HG03066 (cell line): ENCODE data around the gene SHB.

Experiments
- ATAC-seq: cut with Tn5 transposase; IDR thresholded peaks from one replicate; pipeline ENCODE4 v1.9.1; 2021; ENCODE audit warnings: low read depth; ENCODE audit not compliant: unreplicated experiment

Gene SHB

GRCh38 chr9:38026021-38026809, 42.8 kb downstream of the SHB start:
- ATAC-seq = no peak

- ATAC-seq = no peak
These were observed 43.9 kb downstream of the SHB start for GRCh38 chr9:38025166-38025565.

- ATAC-seq = no peak
These were observed 44.9 kb downstream of the SHB start for GRCh38 chr9:38024036-38024681.

DNA sequence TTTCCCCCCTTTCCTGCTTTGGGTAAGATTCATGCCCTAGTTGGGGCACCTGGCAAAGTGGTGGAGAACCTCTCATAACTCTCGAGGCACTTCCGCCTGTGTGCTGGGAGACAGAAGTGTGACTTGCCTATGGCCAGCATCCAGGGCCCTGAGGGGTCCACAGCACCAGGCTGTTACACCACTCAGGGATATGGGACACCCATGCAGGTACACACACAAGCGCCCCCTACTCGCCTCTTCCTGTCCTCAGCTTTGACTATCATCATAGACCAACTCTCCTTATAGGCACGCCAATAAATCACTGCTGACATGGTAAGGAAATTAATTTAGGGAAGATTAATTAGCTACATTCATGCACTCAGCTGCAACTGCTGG, 45.4 kb downstream of the SHB start:
- ATAC-seq = no peak

DNA sequence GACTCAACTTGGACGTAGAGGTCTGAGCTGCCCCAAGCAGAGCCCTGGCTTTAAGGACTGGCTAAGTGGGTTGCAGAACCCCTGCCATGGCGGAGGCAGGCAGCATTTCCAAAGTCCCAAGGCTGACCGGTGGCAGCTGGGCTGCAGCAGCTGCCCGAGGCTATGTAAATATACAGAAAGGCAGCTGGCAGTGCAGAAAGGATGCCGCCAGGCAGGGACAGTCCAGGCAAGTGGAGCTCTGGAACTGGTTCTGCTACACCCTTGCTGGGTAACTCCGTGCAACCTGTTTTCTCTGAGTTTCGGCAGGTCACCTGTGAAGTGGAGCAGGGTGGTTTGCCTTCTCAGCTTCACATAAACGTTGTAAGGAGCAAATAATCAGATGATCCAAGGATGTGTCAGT, 46.0 kb downstream of the SHB start:
- ATAC-seq = no peak

DNA sequence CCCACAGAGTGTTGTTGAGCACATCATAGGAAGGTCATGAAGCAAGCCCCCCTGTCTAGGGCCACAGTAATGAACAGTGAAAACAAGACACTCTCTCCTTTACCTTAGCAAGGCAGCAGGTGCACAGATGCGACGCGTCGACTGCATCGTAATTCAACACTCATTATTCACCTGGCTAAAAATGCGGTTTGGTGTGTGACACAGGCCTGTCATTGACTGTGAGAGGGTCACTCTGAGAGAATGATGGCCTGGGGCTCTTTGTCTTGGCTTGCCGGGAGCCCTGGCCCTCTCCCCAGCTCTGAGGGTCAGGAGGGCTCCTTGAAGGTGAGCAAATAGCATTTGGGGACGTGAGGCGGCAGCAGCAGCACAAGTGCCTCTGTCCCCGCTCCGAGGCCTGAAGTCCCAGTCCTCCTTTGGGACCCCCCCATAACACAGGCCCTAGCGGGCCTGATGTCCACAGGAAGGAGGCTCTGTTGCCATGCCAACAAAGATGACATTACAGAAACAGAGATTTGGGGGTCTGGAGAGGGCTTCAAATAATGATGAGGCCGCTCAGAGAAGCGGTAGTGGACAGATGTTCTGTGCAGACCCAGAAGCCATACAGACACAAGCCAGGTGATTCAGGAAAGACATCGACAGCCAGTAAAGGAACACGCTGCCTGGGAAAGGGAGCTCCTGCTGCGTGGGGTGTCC, 46.7 kb downstream of the SHB start:
- no peak for ATAC-seq

- ATAC-seq = no peak
These were observed 48.6 kb downstream of the SHB start for GRCh38 chr9:38020151-38021076.

DNA sequence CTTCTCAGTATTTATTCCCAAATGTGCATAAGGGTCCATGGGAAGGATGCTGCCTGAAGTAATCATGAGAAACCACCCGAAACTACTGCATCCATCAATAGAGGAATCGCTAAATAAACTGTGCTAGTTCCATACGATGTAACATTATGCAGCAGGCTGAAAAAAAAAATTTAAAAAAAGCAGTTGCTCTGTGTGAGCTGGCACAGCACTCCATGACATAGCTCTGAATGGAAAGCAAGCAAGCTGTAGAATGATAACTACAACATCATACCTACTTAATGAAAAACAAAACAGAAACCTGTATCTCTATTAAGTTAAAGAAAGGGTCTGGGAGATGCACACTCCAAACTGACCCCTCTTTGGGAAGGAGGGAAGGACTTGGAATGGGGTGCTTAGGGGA, 49.3 kb downstream of the SHB start:
- ATAC-seq = no peak

DNA sequence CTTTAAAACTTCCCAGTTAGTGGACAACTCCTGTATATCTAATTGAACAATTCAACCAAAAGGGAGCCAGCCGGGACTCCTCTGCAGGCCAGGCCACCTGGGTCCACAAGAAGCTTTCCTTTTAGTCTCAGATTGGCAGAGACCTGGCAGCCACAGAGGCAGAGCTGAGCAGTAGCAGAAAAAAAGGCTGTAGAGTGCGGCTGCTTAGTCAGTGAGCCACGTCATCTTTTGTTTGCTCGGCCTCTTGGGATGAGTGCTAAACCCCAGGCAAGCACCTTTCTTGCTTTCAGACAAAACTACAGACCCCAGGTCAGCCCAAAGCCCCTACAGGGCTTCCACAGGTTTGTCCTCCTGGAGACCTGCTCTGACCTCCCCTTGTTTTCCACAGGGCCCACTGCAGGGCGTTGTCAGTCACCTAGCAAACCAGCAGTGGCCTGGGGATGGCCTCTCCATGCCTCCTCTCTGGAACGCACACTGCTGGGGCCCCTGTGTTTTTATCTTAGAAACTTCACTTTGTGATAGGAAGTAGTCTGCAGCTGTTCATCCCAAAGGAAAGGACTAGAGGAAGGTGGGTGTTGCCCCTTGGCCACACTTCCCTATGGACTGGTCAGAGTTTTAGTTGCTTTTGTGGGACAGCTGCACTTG, 49.9 kb downstream of the SHB start:
- no peak for ATAC-seq

- no peak for ATAC-seq
These were observed 50.6 kb downstream of the SHB start for GRCh38 chr9:38018241-38018957.

DNA sequence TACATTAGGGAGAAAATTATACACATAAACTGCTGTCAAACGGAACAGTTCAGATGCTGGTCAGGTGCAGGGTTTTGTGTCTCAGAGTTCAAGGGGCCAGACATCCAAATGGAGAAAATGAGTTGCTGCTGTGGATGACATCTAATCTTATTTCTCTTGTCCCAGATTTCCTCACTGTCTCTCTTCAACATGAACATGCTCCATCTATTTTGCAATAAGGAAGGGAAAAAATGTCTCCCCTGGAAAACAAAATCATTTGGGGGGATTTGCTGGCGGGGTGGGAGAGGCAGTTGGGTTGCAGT, 51.2 kb downstream of the SHB start:
- no peak for ATAC-seq

DNA sequence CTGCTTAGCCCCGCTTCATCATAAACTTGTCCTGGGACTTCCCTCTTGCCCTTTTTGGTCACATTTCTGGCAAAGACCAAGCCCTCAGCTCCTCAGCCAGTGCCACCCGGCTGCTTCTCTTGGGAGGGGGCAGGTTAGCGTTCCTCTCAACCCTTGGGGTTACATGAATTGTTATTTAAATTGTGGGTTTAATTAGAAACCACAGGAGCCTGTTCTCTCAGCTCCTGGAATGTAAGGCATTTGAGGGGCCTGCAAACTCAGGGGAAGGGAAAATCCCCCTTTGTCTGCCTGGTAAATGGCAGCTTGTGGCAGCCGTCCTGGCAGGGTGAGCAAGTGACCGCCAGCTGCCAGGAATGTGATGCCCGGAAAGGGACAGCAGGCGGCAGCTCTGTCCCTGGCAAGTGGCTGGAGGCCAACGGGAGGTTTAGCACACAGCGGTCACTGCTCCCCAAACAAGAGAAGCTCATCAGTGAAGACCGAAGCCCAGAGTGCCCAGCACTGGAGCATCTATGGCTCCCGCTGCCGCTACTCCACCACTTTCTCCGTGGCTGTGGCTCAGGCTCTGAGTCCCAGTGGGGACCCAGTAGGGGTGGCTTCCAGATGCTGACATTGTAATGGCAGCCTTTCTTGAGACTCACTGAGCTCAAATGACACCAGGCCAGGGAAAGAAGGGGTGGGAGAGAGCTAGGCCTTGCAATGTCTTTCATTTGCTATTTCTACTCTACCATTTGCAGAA, 51.7 kb downstream of the SHB start:
- ATAC-seq = no peak

DNA sequence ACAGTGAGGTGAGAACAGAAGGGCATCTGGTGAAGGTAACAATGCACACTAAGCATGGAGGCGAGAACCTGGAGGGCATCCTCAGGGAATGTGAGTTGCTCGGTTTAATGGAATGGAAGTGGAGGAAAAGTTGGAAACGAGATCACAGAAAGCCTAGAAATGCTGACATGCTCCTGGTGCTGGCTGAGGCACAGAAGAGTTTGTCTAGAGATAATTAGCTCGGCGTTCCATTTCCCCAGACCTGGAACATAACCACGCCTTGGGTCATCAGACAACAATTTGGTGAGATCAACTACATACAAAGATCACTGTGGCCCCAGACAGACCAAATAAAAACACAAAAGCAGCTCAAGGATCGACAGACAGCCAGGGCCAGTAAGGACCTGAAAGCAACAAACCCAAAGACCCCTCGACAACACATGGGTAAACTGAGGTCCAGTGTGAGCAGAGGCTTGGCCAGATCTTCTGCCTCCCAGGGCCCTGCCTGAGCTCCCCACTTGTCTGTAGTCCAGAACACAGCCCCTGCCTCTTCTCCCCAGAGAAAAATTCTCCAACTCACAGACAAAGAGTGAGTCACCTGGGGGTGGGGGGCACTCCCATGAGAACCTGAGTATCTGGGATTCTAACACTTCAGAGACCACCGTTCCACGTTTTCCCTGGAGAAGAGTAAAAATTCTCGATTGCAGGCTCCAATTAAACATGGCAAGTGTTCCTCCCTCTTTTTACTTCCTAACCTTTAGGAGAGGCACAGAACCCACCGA, 52.5 kb downstream of the SHB start:
- ATAC-seq = no peak

- no peak for ATAC-seq
These were observed 53.1 kb downstream of the SHB start for GRCh38 chr9:38015906-38016305.

- no peak for ATAC-seq
These were observed 53.8 kb downstream of the SHB start for GRCh38 chr9:38015266-38015665.

DNA sequence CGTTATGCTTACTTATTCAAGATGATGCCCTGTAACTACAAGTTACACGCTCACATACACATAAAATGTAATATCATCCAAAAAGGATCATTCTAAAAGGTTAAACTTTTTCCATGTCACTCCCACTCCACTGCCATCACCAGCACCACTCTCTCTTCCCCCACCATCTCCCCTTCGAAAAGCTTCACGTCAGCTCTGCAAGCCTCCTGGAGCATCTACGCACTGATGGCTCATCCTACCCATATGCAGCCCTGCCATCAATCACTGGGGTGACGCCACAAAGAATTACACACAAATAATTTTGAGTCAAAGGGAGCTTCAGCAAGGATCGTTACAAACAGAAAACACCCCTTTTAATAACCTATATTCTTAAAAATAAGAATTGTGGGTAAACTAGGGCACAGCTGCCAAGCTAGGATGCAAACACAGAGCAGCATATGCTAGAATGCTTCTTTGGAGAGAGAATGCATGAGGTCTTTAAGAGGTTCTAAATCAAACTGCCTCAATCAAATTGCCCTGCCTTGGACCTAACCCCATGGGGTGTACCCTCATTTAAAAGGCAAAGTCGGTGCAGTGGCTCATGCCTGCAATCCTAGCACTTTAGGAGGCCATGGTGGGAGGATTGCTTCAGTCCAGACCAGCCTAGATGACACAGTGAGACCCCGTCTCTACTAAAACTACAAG, 56.1 kb downstream of the SHB start:
- ATAC-seq = no peak

GRCh38 chr9:38011991-38012390, 57.0 kb downstream of the SHB start:
- ATAC-seq = no peak
